Panc1 (cell line): ENCODE results near the gene ARSI. TPM values are rescaled to one million over a fixed set of nuclear protein-coding genes. Genes with fewer than 3 reads are reported as not detected.

Source experiments
- ATAC-seq: fragments of 200-7000 bp; cut with Tn5 transposase; 2 replicates; pipeline ENCODE4 v1.9.1; 2020; ENCODE audit warnings: mild to moderate bottlenecking, moderate library complexity
- BruUV-seq: library from RNA; stranded (reverse); fragments of 400-500 nt; replicated peaks from 2 replicates; lab custom pipeline; 2021; lab: Mats Ljungman, UMichigan
- CTCF ChIA-PET: fragments of 300-600 bp; sonication (Branson Sonifier 250); formaldehyde crosslinking; loops from one replicate; lab custom pipeline; 2022; ENCODE audit warnings: antibody characterized with exemption; lab: Charles Lee
- POLR2A ChIA-PET: fragments of 300-600 bp; sonication (Branson Sonifier 250); formaldehyde crosslinking; loops from one replicate; lab custom pipeline; 2022; ENCODE audit warnings: antibody characterized with exemption; lab: Charles Lee
- DNase-seq: peaks from one replicate; pipeline ENCODE4 v3.0.0-alpha.2; 2010; ENCODE audit warnings: low read depth, low spot score
- H3K27ac ChIP-seq: 2 replicates; pipeline ENCODE4 v1.5.1; 2011; ENCODE audit warnings: mild to moderate bottlenecking, low read length, inconsistent platforms
- H3K27me3 ChIP-seq: fragments of 200-500 bp; sonication (Bioruptor generic); 2 replicates; pipeline ENCODE4 v1.6.0; 2014; ENCODE audit warnings: low read length, inconsistent platforms; ENCODE audit not compliant: control insufficient read depth, insufficient read depth
- H3K36me3 ChIP-seq: fragments of 200-500 bp; sonication (Bioruptor generic); 2 replicates; pipeline ENCODE4 v1.5.1; 2014; ENCODE audit warnings: inconsistent platforms, mild to moderate bottlenecking, low read length, moderate library complexity; ENCODE audit not compliant: control insufficient read depth, insufficient read depth
- H3K4me1 ChIP-seq: 2 replicates; pipeline ENCODE4 v1.5.1; 2011; ENCODE audit warnings: inconsistent platforms, mild to moderate bottlenecking, low read length, moderate library complexity; ENCODE audit not compliant: control insufficient read depth, insufficient read depth
- H3K4me3 ChIP-seq, 2 experiments: 2 replicates each; pipeline ENCODE4 v1.5.1; 2011 to 2012; ENCODE audit warnings: low read depth in 2 of 2, low read length in 2 of 2, mild to moderate bottlenecking in 2 of 2, inconsistent platforms in 1 of 2, moderate library complexity in 1 of 2
- H3K9me3 ChIP-seq: fragments of 200-500 bp; sonication (Bioruptor generic); 2 replicates; pipeline ENCODE4 v1.5.1; 2014; ENCODE audit warnings: low read depth, mild to moderate bottlenecking, inconsistent platforms, low read length, moderate library complexity; ENCODE audit not compliant: control insufficient read depth, insufficient read depth
- CTCF ChIP-seq: fragments of 450-650 bp; IDR thresholded peaks from 2 replicates; pipeline ENCODE4 v1.5.1; 2017; ENCODE audit warnings: mild to moderate bottlenecking
- POLR2AphosphoS5 ChIP-seq: IDR thresholded peaks from 2 replicates; pipeline ENCODE4 v1.6.1; 2012; ENCODE audit warnings: mild to moderate bottlenecking, low read depth, low read length, moderate library complexity
- REST ChIP-seq, 2 experiments: IDR thresholded peaks; 2 replicates each; pipeline ENCODE4 v1.6.1; 2011 to 2012; ENCODE audit warnings: low read depth in 2 of 2, control low read depth in 1 of 2, low read length in 1 of 2, mild to moderate bottlenecking in 1 of 2, moderate library complexity in 1 of 2; ENCODE audit not compliant: insufficient read depth in 1 of 2
- SIN3A ChIP-seq: IDR thresholded peaks from 2 replicates; pipeline ENCODE4 v1.6.1; 2012; ENCODE audit warnings: low read depth, mild to moderate bottlenecking, low read length, moderate library complexity, borderline replicate concordance; ENCODE audit not compliant: insufficient read depth
- TCF7L2 ChIP-seq: IDR thresholded peaks from 2 replicates; pipeline ENCODE4 v1.6.1; 2011; ENCODE audit warnings: mild to moderate bottlenecking, low read depth, low read length, inconsistent platforms
- in situ Hi-C: cut with HindIII; loops from 2 replicates; pipeline ENCODE4 v1.10.0; 2016; ENCODE audit warnings: low sequenced_read_pairs, low pct_unique_long_range_greater_than_20kb
- intact Hi-C: fragments of 100-400 bp; cut with micrococcal nuclease; formaldehyde crosslinking; loops from one replicate; pipeline ENCODE4 v1.10.0; 2022; ENCODE audit not compliant: unreplicated experiment
- total RNA-seq: library from RNA; stranded (reverse); gene quantifications from one replicate; pipeline ENCODE4 v1.2.1, GENCODE V29; 2021; ENCODE audit not compliant: unreplicated experiment

Gene ARSI
- total RNA-seq, 1 experiment from 2014 or later = 18.6 TPM

- in situ Hi-C loops (no loop called here), intact Hi-C loops (no loop called here)
- H3K9me3 ChIP-seq = no peaks in the 10 kb centered on the region
- no peaks in the 10 kb centered on the region for H3K36me3 ChIP-seq
- H3K4me1 ChIP-seq = no peaks in the 10 kb centered on the region
- DNase-seq (no peak), ATAC-seq (no peak)
- ChIA-PET CTCF (no interaction called here), POLR2A (no interaction called here)
- H3K27ac ChIP-seq = no peak overlapping the region
- TF ChIP-seq REST (IDR thresholded peaks at IDR 0.05; ENCODE audit: insufficient read depth in 1 of 2, low read depth in 2 of 2, low read length in 1 of 2) (no peak), SIN3A (no peak), POLR2AphosphoS5 (no peak), CTCF (no peak), TCF7L2 (no peak)
- no peaks in the 10 kb centered on the region for H3K27me3 ChIP-seq
- no TSS peak for BruUV-seq
- H3K4me3 ChIP-seq = no peak overlapping the region
Observed at GRCh38 chr5:150281987-150282386, 20.7 kb downstream of the ARSI start.

GRCh38 chr5:150279330-150280020, 23.2 kb downstream of the ARSI start:
- Histone ChIP-seq H3K4me1 (no peaks in the 10 kb centered on the region), H3K4me3 (no peak overlapping the region), H3K36me3 (no peaks in the 10 kb centered on the region), H3K9me3 (no peaks in the 10 kb centered on the region), H3K27me3 (no peaks in the 10 kb centered on the region), H3K27ac (no peak overlapping the region)
- no peak for TF ChIP-seq POLR2AphosphoS5
- no peak for TF ChIP-seq TCF7L2
- TF ChIP-seq CTCF = no peak
- TF ChIP-seq SIN3A = no peak
- TF ChIP-seq REST (IDR thresholded peaks at IDR 0.05; ENCODE audit: insufficient read depth in 1 of 2, low read depth in 2 of 2, low read length in 1 of 2) = no peak
- intact Hi-C loops = no loop called here
- in situ Hi-C loops = no loop called here
- ATAC-seq = no peak
- BruUV-seq = no TSS peak
- POLR2A ChIA-PET = no interaction called here
- CTCF ChIA-PET = no interaction called here
- DNase-seq = no peak
